Activated CD8-positive, alpha-beta memory T cell treated with anti-CD3 and anti-CD28 coated beads, Interleukin-2, amount 50 U/mL, for 24 hours (primary cell): ENCODE data around the gene MRPS27.

Experiments used
- DNase-seq: peaks from one replicate; pipeline ENCODE4 v3.0.0-alpha.2; 2020; ENCODE audit errors: extremely low read depth

The MRPS27 gene

DNA sequence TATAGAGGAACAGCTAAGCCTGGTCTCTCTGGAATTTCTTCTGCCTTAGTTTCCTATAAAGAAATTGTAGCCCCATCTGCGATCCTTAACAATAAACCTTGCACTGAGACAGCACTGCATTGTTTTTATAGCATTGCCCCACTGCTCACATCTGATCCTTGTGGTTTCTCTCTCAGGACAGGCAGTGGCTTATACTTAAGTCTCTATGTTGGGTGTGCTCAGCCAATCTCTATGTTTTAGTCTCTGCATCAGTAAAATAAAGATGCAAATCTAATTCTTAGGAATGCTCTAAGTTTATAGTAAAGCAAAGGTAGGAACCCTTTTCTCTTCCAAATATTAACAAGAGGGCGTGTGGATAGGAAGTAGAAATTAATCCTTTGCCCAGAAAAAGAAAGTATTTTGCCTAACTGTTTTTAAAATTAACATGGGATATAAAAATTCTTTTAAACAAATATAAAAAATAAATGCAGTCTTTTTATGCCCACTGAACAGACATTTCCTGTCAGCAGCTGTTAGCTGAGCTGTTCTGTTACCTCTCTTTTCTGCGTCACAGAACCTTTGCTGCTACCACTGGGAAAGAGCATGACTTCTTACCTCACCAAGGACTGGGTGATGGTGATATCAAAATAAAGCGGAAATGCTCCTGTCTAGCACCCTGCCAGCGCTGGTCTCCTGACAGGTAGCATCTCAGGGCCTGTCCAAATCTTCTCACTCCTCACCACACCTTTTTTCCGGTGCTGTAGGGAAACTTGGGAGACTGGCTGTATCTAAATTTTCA lies 29.5 kb downstream of the MRPS27 start:
- no peak for DNase-seq

DNA sequence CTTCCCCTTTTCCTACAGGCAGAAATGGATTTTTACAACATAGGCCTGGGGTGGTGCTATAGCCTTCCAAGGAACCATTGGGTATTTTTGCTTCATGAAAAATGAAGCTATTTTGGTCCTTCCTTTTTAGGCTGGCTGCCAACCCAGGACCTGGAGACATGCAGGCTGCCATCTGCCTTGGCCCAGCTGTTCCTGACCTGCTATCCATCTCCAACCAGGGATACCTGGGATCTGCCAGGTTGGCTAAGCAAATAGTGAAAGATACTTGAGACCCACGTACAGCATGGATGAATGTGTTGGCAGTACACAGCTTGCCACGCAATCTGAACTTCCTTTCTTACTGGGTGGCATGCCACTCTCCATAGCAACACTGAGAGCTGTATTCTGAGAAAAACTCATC lies 31.1 kb downstream of the MRPS27 start:
- no peak for DNase-seq

DNA sequence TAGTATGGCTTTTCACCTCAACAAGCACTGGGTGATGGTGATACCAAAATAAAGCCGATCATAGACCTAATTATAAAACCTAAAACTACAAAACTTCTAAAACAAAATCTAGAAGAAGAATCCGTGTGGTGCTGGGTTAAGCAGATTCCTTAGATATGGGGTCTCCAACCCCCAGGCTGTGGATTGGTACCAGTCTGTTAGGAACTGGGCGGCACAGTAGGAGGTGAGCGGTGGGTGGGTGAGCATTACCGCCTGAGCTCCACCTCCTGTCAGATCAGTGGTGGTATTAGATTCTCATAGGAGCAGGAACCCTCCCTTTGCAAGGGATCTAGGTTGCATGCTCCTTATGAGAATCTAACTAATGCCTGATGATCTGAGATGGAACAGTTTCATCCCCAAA lies 33.2 kb downstream of the MRPS27 start:
- DNase-seq, result no peak

DNA sequence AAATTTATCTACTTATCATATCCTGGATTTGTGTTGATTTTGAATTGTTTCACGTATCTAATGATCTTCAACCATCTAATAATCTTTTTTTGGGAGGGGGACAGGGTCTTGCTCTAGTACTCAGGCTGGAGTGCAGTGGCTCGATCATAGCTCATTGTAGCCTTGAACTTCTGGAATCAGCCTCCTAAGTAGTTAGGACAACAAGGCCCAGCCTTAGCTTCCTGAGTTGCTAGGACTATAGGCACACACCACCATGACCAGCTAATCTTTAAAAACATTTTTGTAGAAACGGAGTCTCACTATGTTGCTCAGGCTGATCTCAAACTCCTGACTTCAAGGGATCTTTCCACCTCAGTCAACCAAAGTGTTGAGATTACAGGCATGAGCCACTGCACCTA lies 34.6 kb downstream of the MRPS27 start:
- DNase-seq, result no peak

DNA sequence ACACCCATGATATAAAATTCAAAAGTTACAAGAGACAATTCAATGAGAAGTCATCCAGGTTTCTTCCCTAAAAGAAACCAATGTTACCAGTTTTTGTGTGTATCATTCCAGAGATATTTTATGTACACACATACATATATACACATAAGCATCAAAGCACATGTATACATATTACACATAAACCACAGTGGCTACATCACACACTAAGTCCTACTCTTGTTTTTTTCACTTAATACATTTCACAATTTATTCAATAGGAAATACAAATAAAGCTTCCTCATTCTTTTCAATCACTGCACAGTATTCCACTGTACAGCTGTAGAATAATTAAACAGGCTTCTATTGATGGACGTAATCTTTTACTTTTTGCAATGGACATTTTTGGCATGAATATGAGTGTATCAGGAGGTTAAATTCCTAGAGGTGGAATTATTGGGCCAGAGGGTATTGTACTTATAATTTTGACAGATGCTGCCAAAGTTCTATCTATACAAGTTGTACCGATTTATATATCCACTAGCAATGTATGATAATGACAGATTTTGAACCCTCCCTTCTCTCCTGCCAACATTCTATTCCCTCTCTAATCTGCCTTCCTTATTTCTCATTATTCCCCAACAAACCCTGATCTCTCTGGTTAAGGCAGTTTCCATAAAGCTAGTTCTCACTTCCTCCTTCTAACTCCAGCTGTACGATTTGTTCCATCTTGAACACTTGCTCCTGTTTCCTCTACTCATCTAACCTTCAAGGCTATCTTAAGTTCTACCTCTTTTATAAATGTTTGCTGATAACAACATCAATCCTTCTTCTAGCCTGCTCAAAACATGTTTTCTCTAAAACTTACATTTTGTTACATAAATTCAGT lies 35.2 kb downstream of the MRPS27 start:
- no peak for DNase-seq

DNA sequence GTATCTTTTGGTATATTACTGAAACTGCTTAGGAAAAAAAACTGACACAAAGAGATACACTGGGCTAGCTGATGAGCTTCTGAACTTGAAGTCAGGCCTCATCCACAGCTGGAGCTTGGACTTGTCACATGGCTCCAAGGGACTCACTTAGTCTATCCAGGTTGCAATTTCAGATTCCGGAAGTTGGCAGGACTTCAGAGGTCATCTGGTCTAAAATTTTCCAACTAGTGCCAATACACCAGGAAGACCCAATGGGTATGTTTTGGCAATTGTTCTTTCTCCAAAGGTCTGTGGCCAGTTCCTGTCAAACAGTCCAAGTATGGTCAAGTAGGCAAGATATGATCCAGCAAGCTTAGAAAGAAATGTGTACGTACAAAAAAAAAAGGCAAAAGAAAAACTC lies 36.7 kb downstream of the MRPS27 start:
- no peak for DNase-seq

DNA sequence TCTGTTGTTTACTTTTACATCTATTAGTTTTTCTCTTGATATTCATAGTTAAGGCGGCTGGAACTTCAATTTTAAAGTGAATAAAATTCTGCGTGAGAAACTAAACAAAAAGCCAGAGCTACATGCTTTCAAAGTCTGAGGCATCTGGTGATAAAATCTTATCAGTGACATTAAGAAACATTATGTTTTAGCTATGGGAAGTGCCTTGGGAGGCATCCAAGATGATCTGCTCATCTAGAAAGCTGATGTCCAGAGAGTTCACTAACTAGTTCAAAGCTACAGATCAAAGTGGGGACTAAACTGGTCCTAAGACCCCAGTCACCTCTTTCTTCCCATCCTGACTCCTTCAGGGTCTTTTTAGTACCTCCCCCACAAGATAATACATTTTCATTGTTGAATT lies 37.2 kb downstream of the MRPS27 start:
- no peak for DNase-seq

DNA sequence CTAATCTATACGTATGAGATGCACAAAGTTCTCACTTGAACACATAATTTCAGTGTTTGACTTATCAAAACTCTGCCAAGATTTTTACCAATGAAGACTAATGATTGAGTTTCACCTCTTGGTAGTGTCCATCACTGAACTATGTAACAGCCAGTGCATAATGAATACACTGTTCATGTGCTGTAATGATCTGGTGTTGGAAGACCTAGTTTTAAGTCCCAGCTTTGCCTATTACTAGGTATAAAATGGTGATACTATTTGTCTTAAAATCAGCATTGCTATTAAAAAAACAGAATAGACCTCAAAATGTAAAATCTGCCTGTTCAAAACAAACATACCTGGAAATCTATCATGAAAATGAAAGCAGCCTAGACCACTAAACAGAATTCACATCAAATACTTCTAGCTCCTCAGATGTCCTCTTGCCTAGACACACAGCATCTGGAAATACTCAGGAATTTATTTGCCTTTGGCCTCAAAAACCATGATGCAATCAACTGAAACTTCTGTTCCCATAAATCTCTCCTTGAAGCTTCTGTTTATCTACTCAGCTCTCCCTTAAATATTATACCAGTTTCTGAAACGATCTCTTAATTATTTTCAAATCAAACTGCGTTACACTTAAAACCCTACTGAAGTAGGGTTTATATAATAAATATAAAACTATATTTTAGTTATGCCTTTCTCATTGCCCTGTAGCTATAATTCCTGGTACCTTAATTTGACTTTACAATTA lies 38.1 kb downstream of the MRPS27 start:
- DNase-seq, result no peak

DNA sequence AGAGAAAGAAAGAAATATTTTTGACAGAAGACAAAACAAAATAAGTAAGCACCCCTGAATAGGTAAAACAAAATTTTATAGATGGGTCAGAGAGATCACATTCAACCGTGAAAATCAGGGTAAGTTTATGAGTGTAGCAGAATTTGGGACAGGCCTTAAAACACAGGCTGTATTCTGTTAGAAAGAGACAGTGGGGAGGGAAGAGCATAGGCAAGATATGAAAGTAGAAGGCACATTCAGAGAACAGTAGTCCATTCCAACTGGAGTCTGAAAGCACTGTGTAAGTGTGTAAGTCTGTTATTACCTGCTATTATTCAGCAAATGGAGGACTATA lies 38.6 kb downstream of the MRPS27 start:
- no peak for DNase-seq

DNA sequence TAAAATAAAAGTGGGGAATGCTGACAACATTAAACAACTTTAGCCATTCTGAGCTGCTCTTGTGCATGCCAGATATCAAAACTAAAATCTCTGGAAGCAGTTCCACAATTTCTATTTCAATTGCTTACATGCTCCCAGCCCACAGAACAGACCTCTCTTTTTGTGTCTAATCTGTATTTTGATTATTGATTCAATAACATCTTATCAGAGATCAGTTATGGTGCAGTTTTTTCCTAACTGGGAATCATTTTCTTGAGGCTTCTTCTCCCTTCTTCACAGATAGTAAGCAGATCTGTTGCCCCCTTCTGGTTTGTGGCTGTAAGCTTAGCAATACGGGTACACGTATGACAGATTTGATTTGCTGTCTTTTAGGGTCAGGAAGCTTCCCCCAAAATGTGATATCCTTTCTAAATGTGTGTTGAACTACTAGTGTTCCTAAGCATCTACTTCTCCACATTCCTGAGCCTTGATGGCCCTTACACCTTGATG lies 39.4 kb downstream of the MRPS27 start:
- DNase-seq, result no peak

DNA sequence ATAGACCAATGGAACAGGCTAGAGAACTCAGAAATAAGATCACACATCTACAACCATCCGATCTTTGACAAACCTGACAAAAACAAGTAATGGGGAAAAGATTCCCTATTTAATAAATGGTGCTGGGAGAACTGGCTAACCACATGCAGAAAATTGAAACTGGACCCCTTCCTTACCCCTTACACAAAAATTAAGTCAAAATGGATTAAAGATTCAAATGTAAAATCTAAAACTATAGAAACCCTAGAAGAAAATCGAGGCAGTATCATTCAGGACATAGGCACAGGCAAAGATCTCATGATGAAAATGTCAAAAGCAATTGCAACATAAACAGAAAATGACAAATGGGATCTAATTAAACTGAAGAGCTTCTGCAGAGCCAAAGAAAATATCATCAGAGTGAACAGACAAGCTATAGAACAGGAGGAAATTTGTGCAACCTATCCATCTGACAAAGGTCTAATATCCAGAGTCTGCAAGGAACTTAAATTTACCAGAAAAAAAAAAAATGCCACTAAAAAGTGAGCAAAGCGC lies 43.8 kb downstream of the MRPS27 start:
- DNase-seq, result no peak

DNA sequence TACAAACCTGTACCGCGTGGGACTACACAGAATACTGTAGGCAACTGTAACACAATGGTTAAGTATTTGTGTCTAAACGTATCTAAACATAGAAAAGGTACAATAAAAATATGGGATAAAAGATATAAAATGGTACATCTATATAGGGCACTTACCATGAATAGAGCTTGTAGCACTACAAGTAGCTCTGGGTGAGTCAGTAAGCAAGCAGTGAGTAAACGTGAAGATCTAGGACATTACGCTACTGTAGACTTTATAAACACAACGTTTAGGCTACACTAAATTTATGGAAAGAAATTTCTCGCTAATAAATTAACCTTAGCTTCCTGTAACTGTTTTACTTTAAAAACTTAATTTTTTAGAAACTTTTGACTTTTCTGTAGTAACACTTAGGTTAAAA lies 46.5 kb downstream of the MRPS27 start:
- DNase-seq, result no peak

DNA sequence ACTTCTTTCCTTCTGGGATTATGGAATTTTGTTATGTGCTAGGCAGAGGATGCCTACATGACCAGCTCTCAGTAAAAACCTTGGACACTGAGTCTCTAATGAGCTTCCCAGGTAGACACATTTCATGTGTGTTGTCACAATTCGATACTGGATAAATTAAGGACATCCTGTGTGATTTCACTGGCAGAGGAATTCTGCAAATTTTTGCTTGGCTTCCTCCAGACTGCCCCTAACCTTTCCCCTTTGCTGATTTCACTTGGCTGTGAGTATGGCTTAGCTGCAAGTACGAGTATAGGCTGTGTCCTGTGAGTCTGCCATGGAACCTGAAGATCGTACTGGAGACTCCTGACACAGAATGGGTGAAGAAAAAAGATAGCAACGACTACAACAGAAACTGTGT lies 47.6 kb downstream of the MRPS27 start:
- DNase-seq, result no peak

DNA sequence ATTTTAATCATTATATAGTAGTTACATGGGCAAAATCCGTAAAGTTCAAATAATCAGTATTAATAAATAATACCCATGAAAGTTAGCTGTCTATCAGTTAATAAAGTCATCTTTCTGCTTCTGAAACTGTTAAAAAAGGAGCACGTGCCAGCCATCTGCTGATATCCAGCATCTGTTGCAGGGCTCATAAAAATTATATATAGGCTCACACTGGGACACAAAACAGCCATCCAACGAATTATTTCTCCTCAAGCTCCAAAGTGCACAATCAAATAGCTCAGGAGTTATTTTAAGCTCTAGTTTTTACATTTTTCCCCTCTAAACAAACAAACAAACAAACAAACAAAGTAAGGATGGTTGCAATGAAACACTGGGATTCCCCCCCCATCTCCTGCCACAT lies 48.3 kb downstream of the MRPS27 start:
- DNase-seq, result no peak

DNA sequence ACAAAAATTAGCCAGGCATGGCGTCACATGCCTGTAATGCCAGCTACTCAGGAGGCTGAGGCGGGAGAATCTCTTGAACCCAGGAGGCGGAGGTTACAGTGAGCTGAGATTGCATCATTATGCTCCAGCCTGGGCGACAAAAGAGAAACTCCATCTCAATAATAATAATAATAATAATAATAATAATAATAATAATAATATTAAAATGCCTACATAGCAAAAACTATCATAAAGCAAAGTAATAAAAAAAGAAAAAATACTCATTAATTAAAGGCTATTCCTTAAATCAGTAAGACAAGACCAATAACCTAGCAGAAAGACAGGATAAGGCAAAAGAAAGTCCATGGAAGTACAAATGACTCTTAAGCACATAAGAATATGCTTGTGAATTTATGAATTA lies 50.0 kb downstream of the MRPS27 start:
- no peak for DNase-seq

DNA sequence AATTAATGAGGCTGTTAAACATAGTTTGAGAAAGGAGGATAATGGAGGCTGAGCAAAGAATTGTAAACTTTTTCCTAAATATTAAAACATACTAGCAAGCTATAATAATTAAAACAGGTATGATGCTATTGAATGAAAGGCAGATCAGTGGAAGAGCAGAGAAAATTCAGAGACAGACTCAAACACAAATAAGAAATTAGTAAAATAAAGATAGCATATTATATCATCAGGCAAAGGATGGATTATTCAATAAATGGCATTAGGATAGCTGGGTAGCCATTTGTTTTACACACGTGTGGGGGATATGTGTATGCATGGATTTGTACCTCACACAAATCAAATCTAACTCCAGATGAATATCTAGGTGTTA lies 50.6 kb downstream of the MRPS27 start:
- no peak for DNase-seq

DNA sequence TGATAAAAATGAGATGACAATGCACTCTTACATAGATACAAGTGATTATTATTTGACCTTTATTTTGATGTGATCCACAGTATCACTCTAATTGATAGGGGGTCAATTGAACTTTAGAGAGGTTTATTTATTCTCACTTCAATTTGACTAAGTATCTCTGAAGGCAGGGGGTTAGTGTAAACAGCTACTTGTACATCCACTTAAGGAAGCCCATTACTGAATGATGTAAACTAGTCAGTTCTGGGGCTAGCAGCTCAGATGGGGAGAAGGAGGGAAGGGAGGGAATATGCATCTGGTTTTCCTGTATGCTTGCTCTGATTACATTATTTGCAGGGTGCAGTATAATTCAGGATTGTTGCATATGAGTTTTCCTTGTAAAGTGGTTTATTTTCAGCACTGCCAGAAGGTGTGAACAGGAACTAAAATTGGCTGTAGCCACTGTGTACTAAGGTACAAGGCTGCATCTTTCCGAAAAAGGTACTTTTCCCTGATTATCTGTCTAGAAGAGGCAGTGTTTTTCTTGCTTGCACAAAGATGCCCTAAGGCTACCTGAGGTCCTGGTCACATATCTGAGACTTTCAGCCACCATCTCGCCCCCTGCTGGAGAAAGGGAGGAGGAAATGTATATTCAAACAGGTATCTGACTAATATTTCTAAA lies 51.2 kb downstream of the MRPS27 start:
- no peak for DNase-seq

DNA sequence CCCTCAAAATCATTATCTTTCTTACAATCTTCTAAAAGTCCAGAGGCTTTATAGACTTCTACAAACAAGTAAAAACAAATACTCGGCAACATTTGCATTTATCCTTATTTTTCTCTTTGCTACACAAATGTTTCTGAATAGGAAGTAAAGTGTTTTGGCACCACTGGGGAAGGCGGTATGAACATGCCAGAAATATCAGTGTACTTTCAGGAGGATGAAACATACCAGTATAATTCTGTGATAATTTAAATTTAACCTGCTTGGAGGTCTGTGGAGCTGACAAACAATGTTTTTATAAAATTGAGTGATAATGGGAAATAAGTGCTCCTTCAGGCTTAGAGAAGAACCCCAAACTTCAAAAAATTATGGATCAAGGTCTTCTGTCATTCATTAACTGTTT lies 51.8 kb downstream of the MRPS27 start:
- no peak for DNase-seq

DNA sequence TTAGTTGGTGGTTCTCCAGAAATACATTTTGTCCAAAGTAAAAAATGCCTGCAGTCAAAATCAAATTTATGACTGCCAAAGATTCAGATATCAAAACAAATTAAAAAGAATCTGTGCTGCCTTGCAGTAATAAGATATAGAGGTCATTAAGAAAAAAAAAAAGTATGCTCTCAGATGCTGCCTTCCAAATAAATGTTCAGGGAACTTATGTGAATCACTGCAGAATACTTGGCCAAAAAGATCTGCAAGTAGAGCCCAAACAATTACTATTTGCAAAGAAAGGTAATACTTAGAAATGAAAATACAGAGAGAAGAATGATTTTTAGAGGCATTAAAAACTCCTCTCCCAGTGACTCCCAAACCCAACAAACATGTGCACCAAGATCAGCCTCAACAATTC lies 52.4 kb downstream of the MRPS27 start:
- no peak for DNase-seq

DNA sequence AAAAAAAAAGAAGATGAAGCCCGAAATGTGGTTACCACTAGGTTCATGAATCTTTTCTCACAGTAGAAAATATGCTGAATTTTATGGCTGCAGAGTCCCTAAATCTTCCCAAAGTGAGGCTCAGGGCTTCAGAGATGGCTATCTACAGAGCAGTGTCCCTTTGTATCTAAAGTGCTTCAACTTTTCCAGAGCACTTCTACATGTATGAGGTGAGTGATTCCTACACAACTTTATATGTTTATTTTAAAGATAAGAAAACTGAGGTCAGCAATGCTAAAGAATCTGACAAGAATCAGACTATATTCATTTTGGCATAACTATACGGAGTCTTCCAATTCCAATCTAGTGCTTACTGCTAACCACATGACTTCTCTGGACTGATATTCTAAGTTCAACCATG lies 53.2 kb downstream of the MRPS27 start:
- DNase-seq, result no peak

DNA sequence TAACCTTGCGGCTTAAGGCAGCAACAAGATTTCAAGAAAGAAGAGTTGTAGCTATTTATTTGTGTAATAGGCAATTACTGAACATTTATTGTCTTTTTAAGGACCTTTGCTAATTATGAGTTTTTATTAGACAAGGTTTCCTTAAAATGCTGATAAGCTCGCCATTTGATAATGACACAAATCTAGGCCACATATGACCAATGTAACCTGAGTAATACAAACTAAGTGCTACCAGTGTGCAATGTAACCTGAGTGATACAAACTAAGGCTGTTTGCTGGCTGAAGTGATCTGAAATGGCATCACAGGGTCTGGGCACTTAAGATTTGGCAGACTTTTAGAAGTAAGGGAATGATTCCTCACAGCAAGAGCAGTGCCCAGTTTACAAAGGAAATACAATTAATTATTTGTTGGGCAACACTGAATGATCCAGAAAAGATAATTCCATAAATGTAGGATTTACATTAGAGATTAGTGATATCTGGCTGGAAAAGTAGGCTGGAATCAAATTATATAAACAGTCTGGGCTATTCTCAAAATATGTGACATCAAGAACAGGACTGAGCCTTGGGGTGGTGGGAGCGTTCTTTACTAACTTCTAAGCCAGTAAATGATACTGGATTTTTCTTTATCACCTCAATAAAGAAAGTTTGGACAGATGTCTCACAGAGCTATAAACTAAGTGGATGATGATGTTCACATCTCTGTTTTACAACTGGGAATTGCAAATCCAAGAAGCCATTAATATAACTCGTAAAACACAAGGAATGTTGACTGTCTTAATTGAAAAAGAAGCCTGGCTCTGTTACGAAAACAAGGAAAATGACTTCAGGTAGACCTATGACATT lies 54.8 kb downstream of the MRPS27 start:
- no peak for DNase-seq
